HepG2 (cell line): ENCODE measurements around the gene TBC1D20. TPM values are rescaled to one million over a fixed set of nuclear protein-coding genes. Genes with fewer than 3 reads are reported as not detected.

Source experiments
- ADNP ChIP-seq: sonication (generic); formaldehyde crosslinking; IDR thresholded peaks from 2 replicates; pipeline ENCODE4 v1.4.0; 2020; ENCODE audit warnings: missing genetic modification reagents
- AKAP8 ChIP-seq: sonication (generic); formaldehyde crosslinking; IDR thresholded peaks from 2 replicates; pipeline ENCODE4 v1.5.1; 2020; ENCODE audit warnings: mild to moderate bottlenecking, missing genetic modification reagents
- CENPT ChIP-seq: sonication (generic); formaldehyde crosslinking; IDR thresholded peaks from 2 replicates; pipeline ENCODE4 v1.8.0; 2022; ENCODE audit warnings: low read depth, mild to moderate bottlenecking, moderate library complexity, missing genetic modification reagents
- CENPX ChIP-seq: sonication (generic); formaldehyde crosslinking; IDR thresholded peaks from 2 replicates; pipeline ENCODE4 v1.9.0; 2021; ENCODE audit warnings: mild to moderate bottlenecking, missing genetic modification reagents, moderate library complexity
- CREB1 ChIP-seq, 2 experiments: fragments of 450-650 bp in 1 of 2; IDR thresholded peaks; 2 replicates each; pipeline ENCODE4 v1.6.1; 2016 to 2017; ENCODE audit warnings: control low read depth in 1 of 2, mild to moderate bottlenecking in 1 of 2, missing compliant biosample characterization in 1 of 2, missing genetic modification characterization in 1 of 2
- GATAD1 ChIP-seq: IDR thresholded peaks from 2 replicates; pipeline ENCODE4 v1.6.1; 2016; ENCODE audit warnings: missing genetic modification reagents, missing compliant biosample characterization
- HHEX ChIP-seq: IDR thresholded peaks from 2 replicates; pipeline ENCODE4 v1.6.1; 2016; ENCODE audit warnings: control low read depth
- HNRNPH1 ChIP-seq: fragments of 200-400 bp; formaldehyde crosslinking; optimal IDR thresholded peaks from 2 replicates; pipeline ENCODE3; 2017; ENCODE audit warnings: mild to moderate bottlenecking, low read depth, low read length
- HOXA7 ChIP-seq: sonication (generic); formaldehyde crosslinking; IDR thresholded peaks from 2 replicates; pipeline ENCODE4 v1.8.1; 2022; ENCODE audit warnings: mild to moderate bottlenecking, missing genetic modification reagents, moderate library complexity
- KLF15 ChIP-seq: sonication (generic); formaldehyde crosslinking; IDR thresholded peaks from 2 replicates; pipeline ENCODE4 v1.8.1; 2023; ENCODE audit warnings: borderline replicate concordance, mild to moderate bottlenecking, inconsistent platforms, missing genetic modification reagents, mixed read lengths
- KLF9 ChIP-seq: IDR thresholded peaks from 2 replicates; pipeline ENCODE4 v1.6.1; 2016; ENCODE audit warnings: low read depth
- MXD3 ChIP-seq: IDR thresholded peaks from 2 replicates; pipeline ENCODE4 v1.6.1; 2016; ENCODE audit warnings: mild to moderate bottlenecking, missing biosample characterization, missing genetic modification reagents
- PAX8 ChIP-seq: sonication (generic); formaldehyde crosslinking; IDR thresholded peaks from 2 replicates; pipeline ENCODE4 v1.8.0; 2022; ENCODE audit warnings: mild to moderate bottlenecking, missing genetic modification reagents, borderline replicate concordance
- POGZ ChIP-seq: sonication (generic); formaldehyde crosslinking; IDR thresholded peaks from 2 replicates; pipeline ENCODE4 v1.4.0; 2020; ENCODE audit warnings: mild to moderate bottlenecking, missing genetic modification reagents
- SP140L ChIP-seq: sonication (generic); formaldehyde crosslinking; IDR thresholded peaks from 2 replicates; pipeline ENCODE4 v1.4.0; 2020; ENCODE audit warnings: missing genetic modification reagents, borderline replicate concordance
- SSRP1 ChIP-seq: IDR thresholded peaks from 2 replicates; pipeline ENCODE4 v1.6.1; 2016; ENCODE audit warnings: control low read depth
- TAF1 ChIP-seq: sonication (generic); formaldehyde crosslinking; IDR thresholded peaks from 2 replicates; pipeline ENCODE4 v1.4.0; 2020; ENCODE audit warnings: missing genetic modification reagents
- ZBTB3 ChIP-seq: sonication (generic); formaldehyde crosslinking; IDR thresholded peaks from 2 replicates; pipeline ENCODE4 v1.4.0; 2020; ENCODE audit warnings: low read depth, mild to moderate bottlenecking, moderate library complexity, missing genetic modification reagents, borderline replicate concordance
- ZNF687 ChIP-seq: sonication (generic); formaldehyde crosslinking; IDR thresholded peaks from 2 replicates; pipeline ENCODE4 v1.5.1; 2020; ENCODE audit warnings: mild to moderate bottlenecking, missing genetic modification reagents, moderate library complexity
- ZNF891 ChIP-seq: sonication (generic); formaldehyde crosslinking; IDR thresholded peaks from 2 replicates; pipeline ENCODE4 v1.5.0; 2020; ENCODE audit warnings: mild to moderate bottlenecking, missing genetic modification reagents
- ZSCAN29 ChIP-seq: sonication (generic); formaldehyde crosslinking; conservative IDR thresholded peaks from 2 replicates; pipeline ENCODE4 v1.4.0; 2020; ENCODE audit warnings: mild to moderate bottlenecking, missing genetic modification reagents
- polyA plus RNA-seq, 8 experiments: library from polyadenylated mRNA; depleted of rRNA in 3 of 8; stranded (reverse) in 7 of 8; unstranded in 1 of 8; fragments of >200 nt; fragmentation: Illumina TruSeq in 4 of 8; extraction: Trizol in 4 of 8; gene quantifications; 2 replicates each; pipeline versions ENCODE4 v1.2.1 to v1.2.3, GENCODE V29; 2011 to 2016; ENCODE audit warnings: low read depth in 4 of 8, missing spikeins in 1 of 8, mixed read lengths in 1 of 8; ENCODE audit not compliant: insufficient read depth in 1 of 8
- total RNA-seq, 5 experiments: library from RNA; depleted of rRNA; stranded (reverse); fragments of >200 nt; fragmentation: Illumina TruSeq; extraction: Trizol; gene quantifications; 2 replicates each; pipeline ENCODE4 v1.2.3, GENCODE V29; 2016; ENCODE audit warnings: low read depth in 1 of 5
- TF ChIP-seq, protein P1 (sequence below): sonication (generic); formaldehyde crosslinking; IDR thresholded peaks from 2 replicates; pipeline ENCODE4 v1.4.0; 2020; ENCODE audit warnings: missing genetic modification reagents
- TF ChIP-seq, protein P2 (sequence below): sonication (generic); formaldehyde crosslinking; IDR thresholded peaks from 2 replicates; pipeline ENCODE4 v1.5.0; 2020; ENCODE audit warnings: missing genetic modification reagents

The TBC1D20 gene
- total and polyA plus RNA-seq, 2 of the 13 experiments (the other 11 are each of a cell fraction or from before 2014, with no cell fraction given) = 36.6 to 47.1 TPM

DNA sequence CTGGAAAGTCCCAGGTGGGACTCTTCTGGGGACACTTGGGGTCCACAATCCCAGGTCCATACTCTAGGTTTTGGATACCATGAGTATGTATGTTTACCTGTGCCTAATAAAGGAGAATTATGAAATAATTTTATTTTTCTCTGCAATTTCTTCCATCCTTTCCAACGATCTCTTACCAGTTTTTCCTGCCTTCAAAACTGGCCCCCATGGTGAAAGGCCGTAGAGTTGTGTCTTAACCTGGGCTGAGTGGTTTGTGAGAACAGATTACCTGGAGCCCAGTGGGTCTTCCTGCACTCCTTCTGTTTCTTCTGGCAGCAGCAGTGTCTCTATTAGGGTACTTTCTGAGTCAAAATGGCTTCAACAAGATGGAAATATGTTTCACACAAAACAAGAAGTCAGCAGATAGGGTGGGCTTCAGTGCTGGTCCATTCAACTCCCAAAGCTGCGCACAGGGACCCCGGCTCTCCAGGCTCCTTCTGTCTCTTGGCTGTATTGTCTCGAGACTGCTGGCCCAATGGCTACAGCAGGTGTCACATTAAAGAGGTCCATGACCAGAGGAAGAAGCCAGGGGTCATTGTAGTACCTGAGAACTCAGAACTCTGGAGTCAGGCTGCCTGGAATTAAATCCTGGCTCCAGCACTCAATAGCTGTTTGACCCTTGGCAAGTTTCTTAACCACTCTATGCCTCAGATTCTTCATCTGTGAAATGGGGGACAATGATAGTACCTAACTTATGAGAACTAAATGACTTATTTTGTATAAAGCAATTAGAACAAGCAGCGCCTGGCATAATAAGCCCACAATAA lies 64.7 kb downstream of the TBC1D20 start (continued):
- TF ChIP-seq SP140L (CRISPR knock-in tag) = no peak
- no peak for TF ChIP-seq KLF9
- TF ChIP-seq HOXA7 (CRISPR knock-in tag) = no peak
- no peak for TF ChIP-seq AKAP8
- TF ChIP-seq ZBTB3 (CRISPR knock-in tag) = peak; percentile 2; the same call in 1 of the 2 replicates
- TF ChIP-seq MXD3 (CRISPR knock-in tag) = no peak
- TF ChIP-seq ADNP = no peak
- no peak for TF ChIP-seq KLF15
- no peak for TF ChIP-seq PAX8
- no peak for TF ChIP-seq POGZ (CRISPR knock-in tag)
- TF ChIP-seq CREB1 (IDR thresholded peaks at IDR 0.05) = no peak
- TF ChIP-seq CREB1 (CRISPR knock-in tag; IDR thresholded peaks at IDR 0.05) = no peak
- TF ChIP-seq, protein P1, sequence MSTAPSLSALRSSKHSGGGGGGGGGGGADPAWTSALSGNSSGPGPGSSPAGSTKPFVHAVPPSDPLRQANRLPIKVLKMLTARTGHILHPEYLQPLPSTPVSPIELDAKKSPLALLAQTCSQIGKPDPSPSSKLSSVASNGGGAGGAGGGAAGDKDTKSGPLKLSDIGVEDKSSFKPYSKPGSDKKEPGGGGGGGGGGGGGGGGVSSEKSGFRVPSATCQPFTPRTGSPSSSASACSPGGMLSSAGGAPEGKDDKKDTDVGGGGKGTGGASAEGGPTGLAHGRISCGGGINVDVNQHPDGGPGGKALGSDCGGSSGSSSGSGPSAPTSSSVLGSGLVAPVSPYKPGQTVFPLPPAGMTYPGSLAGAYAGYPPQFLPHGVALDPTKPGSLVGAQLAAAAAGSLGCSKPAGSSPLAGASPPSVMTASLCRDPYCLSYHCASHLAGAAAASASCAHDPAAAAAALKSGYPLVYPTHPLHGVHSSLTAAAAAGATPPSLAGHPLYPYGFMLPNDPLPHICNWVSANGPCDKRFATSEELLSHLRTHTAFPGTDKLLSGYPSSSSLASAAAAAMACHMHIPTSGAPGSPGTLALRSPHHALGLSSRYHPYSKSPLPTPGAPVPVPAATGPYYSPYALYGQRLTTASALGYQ (CRISPR knock-in tag) = no peak
- TF ChIP-seq ZNF687 (CRISPR knock-in tag) = no peak
- TF ChIP-seq ZNF891 (CRISPR knock-in tag) = no peak
- TF ChIP-seq, protein P2, sequence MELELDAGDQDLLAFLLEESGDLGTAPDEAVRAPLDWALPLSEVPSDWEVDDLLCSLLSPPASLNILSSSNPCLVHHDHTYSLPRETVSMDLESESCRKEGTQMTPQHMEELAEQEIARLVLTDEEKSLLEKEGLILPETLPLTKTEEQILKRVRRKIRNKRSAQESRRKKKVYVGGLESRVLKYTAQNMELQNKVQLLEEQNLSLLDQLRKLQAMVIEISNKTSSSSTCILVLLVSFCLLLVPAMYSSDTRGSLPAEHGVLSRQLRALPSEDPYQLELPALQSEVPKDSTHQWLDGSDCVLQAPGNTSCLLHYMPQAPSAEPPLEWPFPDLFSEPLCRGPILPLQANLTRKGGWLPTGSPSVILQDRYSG (CRISPR knock-in tag) = no peak
- no peak for TF ChIP-seq CENPX (CRISPR knock-in tag)
- no peak for TF ChIP-seq GATAD1 (CRISPR knock-in tag)
- peak; percentile 20; the same call in 1 of the 2 replicates for TF ChIP-seq SSRP1
- no peak for TF ChIP-seq HHEX
- TF ChIP-seq HNRNPH1 = no peak
- no peak for TF ChIP-seq CENPT
- no peak for TF ChIP-seq ZSCAN29
- no peak for TF ChIP-seq TAF1 (CRISPR knock-in tag)
